Activated CD4-positive, alpha-beta T cell treated with anti-CD3 and anti-CD28 coated beads for 48 hours (primary cell): ENCODE measurements around the gene TBC1D14.
A peak's percentile ranks its signal among the peaks of the same experiment; 100 is the strongest.
"Not testable (repeated sequence)": the region's sequence is repeated elsewhere in the genome, so short reads cannot be mapped to it uniquely, and the experiment has no call there.

Source experiments
- DNase-seq: peaks from one replicate; pipeline ENCODE4 v3.0.0-alpha.2; 2020

TBC1D14 gene

GRCh38 chr4:6891436-6892170, 18.0 kb upstream of the TBC1D14 start:
- no peak for DNase-seq

DNA sequence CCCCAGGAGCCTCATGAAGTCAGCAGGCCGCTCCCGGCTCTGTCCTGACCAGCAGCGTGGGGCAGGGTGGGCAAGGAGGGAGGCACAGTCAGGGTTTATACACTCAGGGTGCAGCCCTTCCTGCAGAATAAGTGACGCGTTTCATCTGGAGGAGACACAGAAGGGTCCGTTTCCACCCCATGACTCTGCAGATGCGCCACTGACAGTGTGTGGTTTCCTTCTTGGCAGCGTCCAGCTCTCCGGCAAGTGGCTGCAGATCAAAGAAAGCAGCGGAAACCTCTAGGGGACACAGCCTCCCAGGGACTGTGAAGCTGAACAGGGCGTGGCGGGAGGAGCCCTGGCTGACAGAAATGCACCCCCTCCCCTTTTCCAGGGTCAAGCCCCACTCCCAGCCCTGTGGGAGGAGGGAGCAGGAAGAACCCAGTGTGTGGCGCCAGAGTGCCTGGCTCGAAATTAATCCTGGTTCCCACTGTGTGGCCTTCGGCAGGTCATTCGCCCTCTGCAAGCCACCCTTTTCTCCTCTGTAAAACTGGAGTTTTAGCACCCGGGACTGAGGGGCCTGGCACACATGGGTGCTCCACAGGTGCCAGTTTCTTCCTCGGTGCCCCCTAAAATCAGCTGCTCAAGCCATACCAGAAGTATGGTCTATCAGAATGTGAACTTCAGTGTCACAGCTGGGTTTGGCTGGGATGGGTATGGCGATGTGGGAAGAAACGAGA, 17.3 kb upstream of the TBC1D14 start:
- DNase-seq: peak; percentile 36

GRCh38 chr4:6892909-6893202, 16.8 kb upstream of the TBC1D14 start:
- DNase-seq: no peak

DNA sequence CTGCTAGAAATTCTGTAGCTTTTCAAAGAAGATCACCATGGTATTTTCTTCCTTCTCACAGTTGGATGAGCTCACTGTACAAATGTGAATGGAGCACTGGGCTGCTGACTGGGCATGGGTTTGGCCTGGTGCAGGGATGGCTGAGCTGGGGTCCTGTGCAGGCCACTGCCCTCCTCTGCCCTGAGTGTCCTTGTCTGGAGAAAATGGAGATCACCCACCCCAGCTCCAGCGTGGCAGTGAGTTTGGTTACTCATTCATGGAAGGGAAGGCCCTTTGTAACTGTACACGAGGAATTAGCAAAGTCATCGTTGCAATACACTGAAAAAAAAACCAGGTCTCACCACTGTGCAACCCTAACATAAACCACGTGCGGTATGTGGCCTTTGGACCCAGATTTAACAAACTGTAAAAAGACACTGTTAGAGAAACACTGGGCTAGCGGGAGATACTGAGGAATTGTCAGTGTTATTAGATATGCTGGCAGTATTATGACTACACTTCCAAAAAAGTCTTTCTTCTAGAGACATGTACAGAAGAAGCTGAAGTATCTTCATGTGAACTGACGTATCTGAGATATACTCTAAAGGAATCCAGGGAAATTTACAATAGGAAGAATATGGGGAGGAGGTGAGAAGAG, 16.1 kb upstream of the TBC1D14 start:
- DNase-seq: no peak

- no peak for DNase-seq
These were observed 15.5 kb upstream of the TBC1D14 start for GRCh38 chr4:6894086-6894478.

- no peak for DNase-seq
These were observed 14.8 kb upstream of the TBC1D14 start for GRCh38 chr4:6894528-6895498.

DNA sequence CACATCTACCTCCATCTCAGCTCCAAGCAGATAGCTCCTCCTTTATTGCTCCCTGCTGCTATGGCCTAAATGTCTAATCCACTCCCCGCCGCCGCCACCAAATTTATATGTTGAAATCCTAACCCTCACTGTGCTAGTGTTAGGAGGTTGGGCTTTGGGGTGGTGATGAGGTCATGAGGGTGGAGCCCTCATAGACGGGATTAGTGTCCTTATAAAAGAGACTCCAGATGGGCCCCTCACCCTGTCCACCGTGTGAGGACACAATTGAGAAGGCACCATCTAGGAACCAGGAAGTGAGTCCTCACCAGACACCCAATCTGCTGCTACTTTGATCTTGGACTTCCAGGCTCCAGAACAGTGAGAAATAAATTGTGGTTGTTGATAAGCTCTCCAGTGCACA, 13.6 kb upstream of the TBC1D14 start:
- no peak for DNase-seq

DNA sequence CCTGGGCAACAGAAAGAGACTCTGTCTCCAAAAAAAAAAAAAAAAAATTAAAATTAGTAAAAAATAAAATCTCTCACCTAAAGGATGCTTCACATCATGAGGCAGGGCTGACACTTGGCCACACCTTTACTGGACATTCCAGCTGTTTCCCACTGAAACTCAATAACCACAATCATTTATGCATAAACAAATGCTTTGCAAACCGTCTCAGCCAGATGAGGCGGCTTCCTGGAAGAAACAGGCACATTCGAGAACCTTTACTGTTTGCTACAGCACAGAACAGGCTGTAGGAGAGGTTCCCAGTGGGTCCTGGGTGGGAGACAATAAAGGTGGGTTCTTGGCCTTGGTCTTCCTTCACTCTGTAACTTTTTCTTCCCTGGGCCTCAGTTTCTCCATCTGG, 10.9 kb upstream of the TBC1D14 start:
- DNase-seq: no peak

DNA sequence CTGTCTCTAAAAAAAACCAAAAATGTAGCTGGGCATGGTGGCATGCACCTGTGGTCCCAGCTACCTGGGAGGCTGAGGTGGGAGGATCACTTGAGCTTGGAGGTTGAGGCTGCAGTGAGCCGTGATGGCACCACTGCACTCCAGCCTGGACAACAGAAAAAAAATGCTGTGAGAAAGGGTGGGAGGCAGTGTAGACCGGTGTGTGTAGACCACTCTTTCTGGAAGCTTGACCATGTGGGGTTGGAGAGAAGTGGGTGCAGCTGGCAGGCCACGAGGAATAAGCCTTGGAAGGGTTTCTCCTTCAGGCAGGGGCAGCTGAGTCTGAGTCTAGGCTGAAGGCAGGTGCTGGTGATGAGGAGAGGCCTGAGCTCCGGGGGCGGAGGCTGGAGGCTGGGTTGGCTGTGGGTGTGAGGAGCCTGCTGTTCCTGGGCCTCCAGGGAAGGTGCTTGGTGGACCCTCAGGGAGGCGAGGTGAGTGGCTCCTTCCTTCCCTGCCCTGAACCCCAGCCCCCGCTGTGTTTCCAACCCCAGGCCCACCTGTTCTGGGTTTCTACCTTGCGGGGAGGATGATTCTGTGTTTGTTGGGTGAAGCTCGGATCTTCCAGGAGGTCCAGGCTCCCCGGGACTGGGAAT, 9.3 kb upstream of the TBC1D14 start:
- no peak for DNase-seq

DNA sequence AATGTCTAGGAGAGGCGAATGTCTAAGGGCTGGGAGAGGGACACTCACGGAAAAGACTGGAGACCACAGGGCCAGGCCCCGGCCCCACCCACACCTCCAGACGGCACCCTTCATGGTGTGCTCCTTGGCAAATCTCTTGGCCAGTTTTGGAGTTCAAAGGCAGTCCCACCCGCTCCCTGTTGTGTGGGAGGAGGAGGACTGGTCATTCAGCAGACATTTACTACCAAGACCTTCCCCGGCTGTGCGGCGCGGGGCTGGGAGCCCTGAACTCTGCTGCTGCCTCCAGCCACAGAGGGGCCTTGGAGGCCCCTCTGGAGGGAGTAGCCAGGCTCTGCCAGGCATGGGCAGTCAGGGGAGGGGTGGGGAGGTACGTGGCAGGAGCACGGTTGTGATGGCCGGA, 8.7 kb upstream of the TBC1D14 start:
- no peak for DNase-seq

GRCh38 chr4:6901669-6902317, 7.8 kb upstream of the TBC1D14 start:
- DNase-seq: no peak

DNA sequence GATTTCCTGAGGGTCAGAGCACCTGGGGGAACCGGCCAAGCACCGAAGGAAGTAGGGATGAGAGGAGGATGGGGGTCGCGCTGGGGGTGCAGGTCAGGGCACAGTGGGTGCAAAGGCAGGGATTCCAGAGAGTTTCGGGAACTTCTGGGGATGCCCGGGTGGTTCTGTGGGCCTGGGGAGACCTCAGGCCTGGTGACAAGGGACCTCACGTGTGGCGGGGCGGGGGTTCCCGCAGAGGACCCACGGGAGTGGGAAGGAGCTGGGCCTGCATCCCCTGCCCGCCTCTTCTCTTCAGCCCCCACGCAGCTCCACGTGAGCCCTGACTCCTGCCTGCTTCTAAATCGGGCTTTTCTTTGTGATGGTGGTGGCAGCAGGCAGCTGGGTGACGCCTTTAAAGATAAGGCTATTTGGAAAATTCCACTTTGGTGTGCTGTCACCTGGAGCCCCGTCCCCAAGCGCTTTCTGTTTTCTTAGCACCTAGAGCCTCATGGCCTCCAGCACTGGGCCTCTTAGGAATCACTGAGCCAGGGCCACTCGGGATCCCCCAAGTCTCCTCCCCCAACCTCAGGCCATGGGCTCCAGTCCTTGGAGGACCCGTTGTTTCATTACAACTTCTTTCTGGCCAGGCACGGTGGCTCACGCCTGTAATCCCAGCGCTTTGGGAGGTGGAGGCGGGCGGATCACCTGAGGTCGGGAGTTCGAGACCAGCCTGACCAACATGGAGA, 7.1 kb upstream of the TBC1D14 start:
- no peak for DNase-seq

DNA sequence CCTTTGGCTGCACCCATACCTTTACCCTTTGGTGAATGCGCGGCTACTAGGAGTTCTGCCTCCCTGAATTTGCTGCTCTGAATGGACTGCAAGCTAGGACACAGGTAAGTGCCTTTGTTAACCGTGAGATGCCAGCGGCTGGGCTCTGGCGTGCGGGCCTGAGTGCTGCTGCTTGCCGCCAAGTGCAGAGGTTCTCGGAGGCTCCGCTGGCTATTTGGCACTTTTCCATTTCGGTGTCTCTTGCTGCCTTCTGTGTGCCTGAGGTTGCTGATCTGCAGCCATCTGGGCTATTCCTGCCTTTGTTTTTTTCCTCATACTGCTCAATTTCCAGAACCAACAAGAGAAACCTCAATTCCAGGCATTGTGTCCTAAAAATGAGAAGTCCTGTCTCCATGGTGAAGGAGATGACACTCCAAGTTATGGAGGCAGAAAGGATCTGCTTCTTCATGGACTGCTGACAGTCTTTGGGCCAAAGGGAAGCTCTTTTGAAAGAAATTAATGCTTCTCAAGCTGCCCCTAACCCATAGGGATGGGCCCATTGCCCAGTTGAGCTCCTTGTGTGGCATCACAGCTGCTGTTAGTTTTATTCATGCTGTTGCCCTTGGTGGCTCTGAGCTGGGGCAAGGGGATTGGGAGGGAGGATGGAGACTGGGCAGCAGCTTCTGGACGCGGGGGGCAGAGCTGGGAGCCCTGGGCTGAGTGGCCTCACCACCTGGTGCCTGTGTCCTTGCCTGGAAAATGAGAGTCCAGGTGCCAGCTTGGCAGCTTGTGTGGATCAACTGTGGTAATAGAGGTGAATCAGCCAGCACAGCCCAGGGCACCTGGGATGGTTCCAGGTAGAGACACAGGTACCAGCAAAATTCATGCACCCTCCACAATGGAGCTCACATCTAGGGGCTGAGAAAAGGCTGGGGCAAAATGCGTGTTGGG, 3.8 kb upstream of the TBC1D14 start:
- no peak for DNase-seq

DNA sequence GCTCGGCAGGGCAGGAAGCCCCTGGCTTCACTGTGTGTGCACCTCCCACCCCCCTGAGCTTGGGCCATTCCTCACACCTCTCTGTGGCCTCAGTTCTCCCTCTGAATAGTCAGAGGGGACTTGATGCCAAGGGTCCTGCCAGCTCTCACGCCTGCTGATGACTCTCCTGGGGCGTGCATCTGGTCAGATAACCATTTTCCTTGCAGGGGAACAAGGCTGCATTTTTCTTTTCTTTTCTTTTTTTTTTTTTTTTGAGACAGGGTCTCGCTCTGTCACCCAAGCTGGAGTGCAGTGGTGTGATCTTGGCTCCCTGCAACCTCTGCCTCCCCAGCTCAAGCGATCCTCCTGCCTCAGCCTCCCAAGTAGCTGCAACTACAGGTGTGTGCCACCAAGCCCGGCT, 3.1 kb upstream of the TBC1D14 start:
- DNase-seq: not testable (repeated sequence)

- DNase-seq: peak; percentile 18
These were observed 1.9 kb upstream of the TBC1D14 start for GRCh38 chr4:6907658-6908191.

- no peak for DNase-seq
These were observed 1.1 kb upstream of the TBC1D14 start for GRCh38 chr4:6908432-6909112.

GRCh38 chr4:6909970-6910339, 329 bp downstream of the TBC1D14 start:
- peak; percentile 59 for DNase-seq

DNA sequence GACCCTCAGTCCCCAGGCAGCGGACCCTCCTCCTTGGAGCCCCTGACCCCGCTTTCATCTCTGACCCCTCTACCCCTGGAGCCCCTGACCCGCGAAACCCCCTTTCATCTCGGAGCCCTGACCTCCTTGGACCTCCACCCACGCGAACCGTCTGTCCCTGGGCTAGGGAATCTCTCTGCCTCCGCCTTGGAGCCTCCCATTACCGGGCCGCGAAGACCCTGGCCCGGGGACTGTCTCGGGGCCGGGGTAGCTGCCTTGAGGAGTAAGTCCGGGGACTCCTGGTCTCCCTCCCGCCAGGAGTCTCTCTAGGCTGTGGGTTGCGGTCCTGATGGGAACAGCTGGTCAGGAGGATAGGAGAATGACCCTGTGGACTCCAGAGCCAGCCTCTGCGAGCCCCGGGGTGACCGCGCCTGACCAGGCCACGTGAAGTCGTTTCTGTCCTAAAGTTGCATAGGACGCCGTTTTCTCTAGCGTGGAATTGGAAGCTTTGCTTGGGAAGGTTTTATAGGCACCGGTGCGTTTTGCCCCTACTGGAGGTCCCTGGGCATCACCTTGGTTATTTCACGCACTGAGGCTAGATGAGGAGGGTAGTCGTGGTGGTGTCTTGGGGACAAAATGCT, 824 bp downstream of the TBC1D14 start:
- no peak for DNase-seq
